WTC11 (cell line): ENCODE results near the gene METTL24. TPM values are rescaled to one million over a fixed set of nuclear protein-coding genes. Genes with fewer than 3 reads are reported as not detected.

Experiments
- ATAC-seq: fragments of 200-7000 bp; cut with Tn5 transposase; 2 replicates; pipeline ENCODE4 v1.10.0; 2021; ENCODE audit warnings: mild to moderate bottlenecking, moderate library complexity
- CTCF ChIA-PET: fragments of 300-600 bp; sonication (Branson Sonifier 250); formaldehyde crosslinking; loops from one replicate; lab custom pipeline; 2021; ENCODE audit warnings: antibody characterized with exemption; lab: Charles Lee
- POLR2A ChIA-PET: fragments of 350-600 bp; sonication (Branson Sonifier 250); formaldehyde crosslinking; loops from one replicate; lab custom pipeline; 2021; ENCODE audit warnings: antibody characterized with exemption; lab: Charles Lee
- DNase-seq: peaks from one replicate; pipeline ENCODE4 v3.0.0; 2021; ENCODE audit warnings: low spot score
- H3K27ac Mint-ChIP-seq: 2 replicates; pipeline ENCODE4 v1.8.0; 2021; ENCODE audit warnings: mixed read lengths
- H3K27me3 Mint-ChIP-seq: 2 replicates; pipeline ENCODE4 v1.8.0; 2021; ENCODE audit warnings: low read depth, mild to moderate bottlenecking, moderate library complexity, mixed read lengths
- H3K36me3 Mint-ChIP-seq: 2 replicates; pipeline ENCODE4 v1.8.0; 2021; ENCODE audit warnings: mixed read lengths
- H3K4me1 Mint-ChIP-seq: 2 replicates; pipeline ENCODE4 v1.8.0; 2022; ENCODE audit warnings: mixed read lengths
- H3K4me3 Mint-ChIP-seq: 2 replicates; pipeline ENCODE4 v1.8.0; 2021; ENCODE audit warnings: mild to moderate bottlenecking, moderate library complexity, mixed read lengths
- H3K9me3 Mint-ChIP-seq: 2 replicates; pipeline ENCODE4 v1.8.0; 2021; ENCODE audit warnings: mixed read lengths
- ELF4 ChIP-seq: sonication (generic); formaldehyde crosslinking; IDR thresholded peaks from 2 replicates; pipeline ENCODE4 v1.8.1; 2022; ENCODE audit warnings: low read depth, mild to moderate bottlenecking, moderate library complexity, missing genetic modification reagents
- ESRRA ChIP-seq: sonication (generic); formaldehyde crosslinking; IDR thresholded peaks from 2 replicates; pipeline ENCODE4 v1.8.1; 2022; ENCODE audit warnings: mild to moderate bottlenecking, missing genetic modification reagents, borderline replicate concordance
- ETV6 ChIP-seq: sonication (generic); formaldehyde crosslinking; IDR thresholded peaks from 2 replicates; pipeline ENCODE4 v1.8.1; 2022; ENCODE audit warnings: mild to moderate bottlenecking, missing genetic modification reagents
- FOXP4 ChIP-seq: sonication (generic); formaldehyde crosslinking; IDR thresholded peaks from 2 replicates; pipeline ENCODE4 v1.8.0; 2022; ENCODE audit warnings: mild to moderate bottlenecking, missing genetic modification reagents
- GRHL2 ChIP-seq: fragments of 250-450 bp; sonication (Bioruptor Pico); IDR thresholded peaks from 2 replicates; pipeline ENCODE4 v1.8.0; 2022; ENCODE audit warnings: mild to moderate bottlenecking, moderate library complexity; ENCODE audit not compliant: insufficient replicate concordance, severe bottlenecking
- HMGA2 ChIP-seq: fragments of 250-450 bp; sonication (Bioruptor Pico); IDR thresholded peaks from 2 replicates; pipeline ENCODE4 v1.4.0; 2021; ENCODE audit warnings: mild to moderate bottlenecking, moderate library complexity
- OVOL2 ChIP-seq: fragments of 250-450 bp; sonication (Bioruptor Pico); IDR thresholded peaks from 2 replicates; pipeline ENCODE4 v1.9.0; 2021; ENCODE audit warnings: mild to moderate bottlenecking, borderline replicate concordance
- SMAD4 ChIP-seq: sonication (generic); formaldehyde crosslinking; IDR thresholded peaks from 2 replicates; pipeline ENCODE4 v1.8.0; 2022; ENCODE audit warnings: mild to moderate bottlenecking, missing genetic modification reagents
- SP1 ChIP-seq: sonication (generic); formaldehyde crosslinking; conservative IDR thresholded peaks from 2 replicates; pipeline ENCODE4 v1.8.1; 2022; ENCODE audit warnings: missing genetic modification reagents
- ZNF281 ChIP-seq: sonication (generic); formaldehyde crosslinking; IDR thresholded peaks from 2 replicates; pipeline ENCODE4 v1.8.0; 2023; ENCODE audit warnings: mild to moderate bottlenecking, missing genetic modification reagents
- ZNF416 ChIP-seq: fragments of 250-450 bp; sonication (Bioruptor Pico); IDR thresholded peaks from 2 replicates; pipeline ENCODE4 v1.9.0; 2021; ENCODE audit warnings: mild to moderate bottlenecking, inconsistent platforms
- total RNA-seq: library from RNA; stranded (reverse); gene quantifications from 3 replicates; pipeline ENCODE4 v1.2.3, GENCODE V29; 2021
- TF ChIP-seq, protein P1 (sequence below): fragments of 250-450 bp; sonication (Bioruptor Pico); IDR thresholded peaks from 2 replicates; pipeline ENCODE4 v2.1.2; 2022; ENCODE audit warnings: mild to moderate bottlenecking, moderate library complexity
- TF ChIP-seq, protein P2 (sequence below): sonication (generic); formaldehyde crosslinking; IDR thresholded peaks from 2 replicates; pipeline ENCODE4 v1.8.1; 2023; ENCODE audit warnings: mild to moderate bottlenecking, moderate library complexity, missing genetic modification reagents
- TF ChIP-seq, protein P3 (sequence below): sonication (generic); formaldehyde crosslinking; IDR thresholded peaks from 2 replicates; pipeline ENCODE4 v1.8.0; 2022; ENCODE audit warnings: mild to moderate bottlenecking, missing genetic modification reagents
- TF ChIP-seq, protein P4 (sequence below): fragments of 250-450 bp; sonication (Bioruptor Pico); IDR thresholded peaks from 2 replicates; pipeline ENCODE4 v1.9.0; 2021; ENCODE audit warnings: mild to moderate bottlenecking
- TF ChIP-seq, protein P5 (sequence below): fragments of 250-450 bp; sonication (Bioruptor Pico); IDR thresholded peaks from 2 replicates; pipeline ENCODE4 v1.8.0; 2021; ENCODE audit warnings: mild to moderate bottlenecking
- TF ChIP-seq, protein P6 (sequence below): sonication (generic); formaldehyde crosslinking; IDR thresholded peaks from 2 replicates; pipeline ENCODE4 v1.8.1; 2022; ENCODE audit warnings: low read depth, mild to moderate bottlenecking, moderate library complexity, missing genetic modification reagents, borderline replicate concordance

The METTL24 gene
- total RNA-seq, 1 experiment from 2014 or later = 0.31 TPM

DNA sequence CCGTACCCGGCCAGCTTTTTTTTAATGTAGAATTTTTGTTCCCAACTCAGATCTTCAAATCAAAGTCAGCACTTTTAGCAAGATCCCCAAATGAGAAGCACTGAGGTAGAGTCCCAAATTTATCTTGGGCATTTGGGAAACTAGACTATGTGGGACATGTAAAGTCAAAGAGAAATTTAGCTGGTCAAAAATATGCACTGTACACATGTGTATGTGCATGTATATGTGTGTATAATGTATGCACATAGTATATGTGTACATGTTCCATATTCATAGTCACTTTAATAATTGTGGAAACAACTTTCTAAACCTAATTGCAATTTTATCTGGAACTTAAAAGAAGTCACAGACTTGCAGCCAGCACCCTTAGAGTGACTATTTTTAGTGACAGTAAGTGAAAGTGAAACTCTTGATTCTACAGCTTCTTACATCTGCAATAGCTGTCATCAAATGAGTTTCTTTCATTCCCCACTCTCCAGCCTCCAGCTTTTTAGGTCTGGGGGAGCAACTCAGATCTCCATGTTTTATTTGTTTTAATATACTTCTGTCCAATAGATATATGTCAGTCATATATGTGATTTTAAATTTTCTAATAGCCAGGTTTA lies 124.3 kb downstream of the METTL24 start:
- H3K9me3 Mint-ChIP-seq = peaks cover 9% of the 10 kb centered on the region
- H3K27me3 Mint-ChIP-seq = no peaks in the 10 kb centered on the region
- H3K27ac Mint-ChIP-seq = no peak overlapping the region
- ChIA-PET CTCF (no interaction called here), POLR2A (no interaction called here)
- no peak for DNase-seq
- H3K4me1 Mint-ChIP-seq = no peaks in the 10 kb centered on the region
- H3K36me3 Mint-ChIP-seq = peaks cover 10% of the 10 kb centered on the region
- TF ChIP-seq OVOL2 (no peak), ETV6 (CRISPR knock-in tag) (no peak)
- ATAC-seq = no peak
- no peak overlapping the region for H3K4me3 Mint-ChIP-seq

DNA sequence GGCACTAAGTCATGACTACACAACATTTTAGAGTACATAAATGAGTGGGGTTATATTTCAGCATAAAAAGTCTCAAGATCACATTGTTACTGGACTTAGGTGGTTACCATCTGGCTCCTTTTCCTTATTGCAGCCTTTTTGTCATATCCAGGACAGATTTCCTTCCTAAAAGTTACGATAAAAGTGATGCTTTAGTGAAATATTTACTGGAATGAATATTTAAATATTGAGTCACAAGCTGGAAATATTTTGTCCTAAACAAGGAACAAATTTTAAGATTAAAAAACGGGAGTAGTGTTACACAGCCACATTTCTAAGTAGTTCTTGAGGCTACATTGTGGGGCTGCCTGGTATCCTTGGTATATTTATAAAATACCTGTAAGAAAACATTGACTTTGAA lies 125.7 kb downstream of the METTL24 start:
- no peak for DNase-seq
- ChIA-PET CTCF (no interaction called here), POLR2A (no interaction called here)
- H3K27ac Mint-ChIP-seq = no peak overlapping the region
- H3K4me3 Mint-ChIP-seq = no peak overlapping the region
- TF ChIP-seq ELF4 (CRISPR knock-in tag) (no peak), FOXP4 (CRISPR knock-in tag) (no peak), ESRRA (no peak), HMGA2 (no peak), SMAD4 (CRISPR knock-in tag) (no peak), ETV6 (CRISPR knock-in tag) (no peak)
- TF ChIP-seq, protein P1, sequence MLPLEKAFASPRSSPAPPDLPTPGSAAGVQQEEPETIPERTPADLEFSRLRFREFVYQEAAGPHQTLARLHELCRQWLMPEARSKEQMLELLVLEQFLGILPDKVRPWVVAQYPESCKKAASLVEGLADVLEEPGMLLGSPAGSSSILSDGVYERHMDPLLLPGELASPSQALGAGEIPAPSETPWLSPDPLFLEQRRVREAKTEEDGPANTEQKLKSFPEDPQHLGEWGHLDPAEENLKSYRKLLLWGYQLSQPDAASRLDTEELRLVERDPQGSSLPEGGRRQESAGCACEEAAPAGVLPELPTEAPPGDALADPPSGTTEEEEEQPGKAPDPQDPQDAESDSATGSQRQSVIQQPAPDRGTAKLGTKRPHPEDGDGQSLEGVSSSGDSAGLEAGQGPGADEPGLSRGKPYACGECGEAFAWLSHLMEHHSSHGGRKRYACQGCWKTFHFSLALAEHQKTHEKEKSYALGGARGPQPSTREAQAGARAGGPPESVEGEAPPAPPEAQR (CRISPR knock-in tag) = no peak
- TF ChIP-seq, protein P2, sequence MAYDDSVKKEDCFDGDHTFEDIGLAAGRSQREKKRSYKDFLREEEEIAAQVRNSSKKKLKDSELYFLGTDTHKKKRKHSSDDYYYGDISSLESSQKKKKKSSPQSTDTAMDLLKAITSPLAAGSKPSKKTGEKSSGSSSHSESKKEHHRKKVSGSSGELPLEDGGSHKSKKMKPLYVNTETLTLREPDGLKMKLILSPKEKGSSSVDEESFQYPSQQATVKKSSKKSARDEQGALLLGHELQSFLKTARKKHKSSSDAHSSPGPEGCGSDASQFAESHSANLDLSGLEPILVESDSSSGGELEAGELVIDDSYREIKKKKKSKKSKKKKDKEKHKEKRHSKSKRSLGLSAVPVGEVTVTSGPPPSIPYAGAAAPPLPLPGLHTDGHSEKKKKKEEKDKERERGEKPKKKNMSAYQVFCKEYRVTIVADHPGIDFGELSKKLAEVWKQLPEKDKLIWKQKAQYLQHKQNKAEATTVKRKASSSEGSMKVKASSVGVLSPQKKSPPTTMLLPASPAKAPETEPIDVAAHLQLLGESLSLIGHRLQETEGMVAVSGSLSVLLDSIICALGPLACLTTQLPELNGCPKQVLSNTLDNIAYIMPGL (CRISPR knock-in tag) = no peak
- H3K27me3 Mint-ChIP-seq = no peaks in the 10 kb centered on the region
- peaks cover 9% of the 10 kb centered on the region for H3K9me3 Mint-ChIP-seq
- peaks cover 11% of the 10 kb centered on the region for H3K36me3 Mint-ChIP-seq
- no peak for ATAC-seq
- H3K4me1 Mint-ChIP-seq = no peaks in the 10 kb centered on the region

DNA sequence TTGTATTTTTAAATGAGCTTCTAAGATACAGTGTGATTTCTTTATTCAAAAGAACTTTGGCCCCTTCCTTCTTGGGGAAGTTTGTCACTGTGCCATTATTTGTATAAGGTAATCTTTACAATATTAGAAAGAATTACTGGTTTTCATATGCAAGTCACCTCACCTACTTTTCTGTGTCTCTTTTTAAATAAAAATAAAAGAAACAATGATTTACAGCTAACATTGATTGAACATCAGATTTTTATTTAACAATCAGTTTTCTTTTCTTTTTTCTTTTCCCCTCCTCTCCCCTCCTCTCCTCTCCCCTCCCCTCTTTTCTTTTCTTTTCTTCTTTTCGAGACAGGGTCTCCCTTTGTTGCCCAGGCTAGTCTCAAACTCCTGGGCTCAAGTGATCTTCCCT lies 131.9 kb downstream of the METTL24 start:
- POLR2A ChIA-PET = no interaction called here
- ATAC-seq = no peak
- Mint-ChIP-seq H3K4me1 (no peaks in the 10 kb centered on the region), H3K27ac (no peak overlapping the region), H3K4me3 (no peak overlapping the region), H3K27me3 (no peaks in the 10 kb centered on the region)
- DNase-seq = no peak
- CTCF ChIA-PET = no interaction called here
- TF ChIP-seq, protein P3, sequence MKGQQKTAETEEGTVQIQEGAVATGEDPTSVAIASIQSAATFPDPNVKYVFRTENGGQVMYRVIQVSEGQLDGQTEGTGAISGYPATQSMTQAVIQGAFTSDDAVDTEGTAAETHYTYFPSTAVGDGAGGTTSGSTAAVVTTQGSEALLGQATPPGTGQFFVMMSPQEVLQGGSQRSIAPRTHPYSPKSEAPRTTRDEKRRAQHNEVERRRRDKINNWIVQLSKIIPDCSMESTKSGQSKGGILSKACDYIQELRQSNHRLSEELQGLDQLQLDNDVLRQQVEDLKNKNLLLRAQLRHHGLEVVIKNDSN (CRISPR knock-in tag) = no peak
- TF ChIP-seq SMAD4 (CRISPR knock-in tag) (no peak), GRHL2 (CRISPR knock-in tag) (no peak), ZNF281 (no peak), SP1 (CRISPR knock-in tag) (no peak), ZNF416 (no peak)
- TF ChIP-seq, protein P4, sequence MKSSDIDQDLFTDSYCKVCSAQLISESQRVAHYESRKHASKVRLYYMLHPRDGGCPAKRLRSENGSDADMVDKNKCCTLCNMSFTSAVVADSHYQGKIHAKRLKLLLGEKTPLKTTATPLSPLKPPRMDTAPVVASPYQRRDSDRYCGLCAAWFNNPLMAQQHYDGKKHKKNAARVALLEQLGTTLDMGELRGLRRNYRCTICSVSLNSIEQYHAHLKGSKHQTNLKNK (CRISPR knock-in tag) = no peak
- TF ChIP-seq, protein P5, sequence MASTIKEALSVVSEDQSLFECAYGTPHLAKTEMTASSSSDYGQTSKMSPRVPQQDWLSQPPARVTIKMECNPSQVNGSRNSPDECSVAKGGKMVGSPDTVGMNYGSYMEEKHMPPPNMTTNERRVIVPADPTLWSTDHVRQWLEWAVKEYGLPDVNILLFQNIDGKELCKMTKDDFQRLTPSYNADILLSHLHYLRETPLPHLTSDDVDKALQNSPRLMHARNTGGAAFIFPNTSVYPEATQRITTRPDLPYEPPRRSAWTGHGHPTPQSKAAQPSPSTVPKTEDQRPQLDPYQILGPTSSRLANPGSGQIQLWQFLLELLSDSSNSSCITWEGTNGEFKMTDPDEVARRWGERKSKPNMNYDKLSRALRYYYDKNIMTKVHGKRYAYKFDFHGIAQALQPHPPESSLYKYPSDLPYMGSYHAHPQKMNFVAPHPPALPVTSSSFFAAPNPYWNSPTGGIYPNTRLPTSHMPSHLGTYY (CRISPR knock-in tag) = no peak
- TF ChIP-seq, protein P6, sequence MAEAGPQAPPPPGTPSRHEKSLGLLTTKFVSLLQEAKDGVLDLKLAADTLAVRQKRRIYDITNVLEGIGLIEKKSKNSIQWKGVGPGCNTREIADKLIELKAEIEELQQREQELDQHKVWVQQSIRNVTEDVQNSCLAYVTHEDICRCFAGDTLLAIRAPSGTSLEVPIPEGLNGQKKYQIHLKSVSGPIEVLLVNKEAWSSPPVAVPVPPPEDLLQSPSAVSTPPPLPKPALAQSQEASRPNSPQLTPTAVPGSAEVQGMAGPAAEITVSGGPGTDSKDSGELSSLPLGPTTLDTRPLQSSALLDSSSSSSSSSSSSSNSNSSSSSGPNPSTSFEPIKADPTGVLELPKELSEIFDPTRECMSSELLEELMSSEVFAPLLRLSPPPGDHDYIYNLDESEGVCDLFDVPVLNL = no peak
- TF ChIP-seq, all 79 proteins: peak for 0
- Mint-ChIP-seq H3K9me3 (no peaks in the 10 kb centered on the region), H3K36me3 (peaks cover 22% of the 10 kb centered on the region)
